SH-SY5Y (cell line): ENCODE measurements around the gene SECISBP2.

ENCODE experiments used
- GATA2 ChIP-seq: IDR thresholded peaks from 2 replicates; pipeline ENCODE4 v1.6.1; 2011; ENCODE audit warnings: mild to moderate bottlenecking, low read depth, low read length
- GATA3 ChIP-seq: IDR thresholded peaks from 2 replicates; pipeline ENCODE4 v1.6.1; 2011; ENCODE audit warnings: low read depth, mild to moderate bottlenecking, low read length, moderate library complexity

Gene SECISBP2

GRCh38 chr9:89318123-89319014 is at the start of gene SECISBP2:
Gene SECISBP2, plus strand, starts transcription at chr9:89318500. Its CDS starts 77 bp downstream, at chr9:89318577.
- TF ChIP-seq GATA3 (no peak), GATA2 (no peak)

GRCh38 chr9:89273528-89274279 is 44.6 kb upstream of the SECISBP2 start:
- TF ChIP-seq GATA2 = no peak
- TF ChIP-seq GATA3 = no peak

- TF ChIP-seq GATA2 (no peak), GATA3 (no peak)
Observed at GRCh38 chr9:89274838-89275237, 43.5 kb upstream of the SECISBP2 start.

GRCh38 chr9:89277043-89277442 is 41.3 kb upstream of the SECISBP2 start:
- TF ChIP-seq GATA3 (no peak), GATA2 (no peak)

- TF ChIP-seq GATA3 = no peak
- TF ChIP-seq GATA2 = no peak
Observed at GRCh38 chr9:89277454-89277853, 40.8 kb upstream of the SECISBP2 start.

GRCh38 chr9:89278551-89278950 is 39.7 kb upstream of the SECISBP2 start:
- TF ChIP-seq GATA3 (no peak), GATA2 (no peak)

- TF ChIP-seq GATA2 (peak; percentile 27; the same call in 1 of the 2 replicates), GATA3 (peak; percentile 30; the same call in 1 of the 2 replicates)
Observed at GRCh38 chr9:89278997-89279739, 39.1 kb upstream of the SECISBP2 start.

- TF ChIP-seq GATA3 (no peak), GATA2 (no peak)
Observed at GRCh38 chr9:89281106-89281505, 37.2 kb upstream of the SECISBP2 start.

- TF ChIP-seq GATA2 (no peak), GATA3 (no peak)
Observed at GRCh38 chr9:89284076-89284475, 34.2 kb upstream of the SECISBP2 start.

GRCh38 chr9:89291741-89292140 is 26.6 kb upstream of the SECISBP2 start:
- TF ChIP-seq GATA3 = no peak
- TF ChIP-seq GATA2 = no peak

- no peak for TF ChIP-seq GATA2
- TF ChIP-seq GATA3 = no peak
Observed at GRCh38 chr9:89293014-89293413, 25.3 kb upstream of the SECISBP2 start.

GRCh38 chr9:89295400-89295799 is 22.9 kb upstream of the SECISBP2 start:
- TF ChIP-seq GATA2 (no peak), GATA3 (no peak)

- no peak for TF ChIP-seq GATA3
- TF ChIP-seq GATA2 = no peak
Observed at GRCh38 chr9:89304020-89304833, 14.1 kb upstream of the SECISBP2 start.
